DND-41 (cell line): Measurements from ENCODE around the gene GABRR3.

ENCODE experiments used
- EZH2 ChIP-seq: IDR thresholded peaks from 3 replicates; pipeline ENCODE4 v1.6.1; 2012; ENCODE audit warnings: borderline replicate concordance, low read depth, mild to moderate bottlenecking, moderate library complexity, low read length, inconsistent platforms; ENCODE audit not compliant: severe bottlenecking
- TF ChIP-seq, protein P1 (sequence below): IDR thresholded peaks from 2 replicates; pipeline ENCODE4 v1.5.1; 2012; ENCODE audit warnings: borderline replicate concordance, low read length, moderate library complexity, mild to moderate bottlenecking; ENCODE audit not compliant: poor library complexity, severe bottlenecking; ENCODE audit errors: extremely low read depth

DNA sequence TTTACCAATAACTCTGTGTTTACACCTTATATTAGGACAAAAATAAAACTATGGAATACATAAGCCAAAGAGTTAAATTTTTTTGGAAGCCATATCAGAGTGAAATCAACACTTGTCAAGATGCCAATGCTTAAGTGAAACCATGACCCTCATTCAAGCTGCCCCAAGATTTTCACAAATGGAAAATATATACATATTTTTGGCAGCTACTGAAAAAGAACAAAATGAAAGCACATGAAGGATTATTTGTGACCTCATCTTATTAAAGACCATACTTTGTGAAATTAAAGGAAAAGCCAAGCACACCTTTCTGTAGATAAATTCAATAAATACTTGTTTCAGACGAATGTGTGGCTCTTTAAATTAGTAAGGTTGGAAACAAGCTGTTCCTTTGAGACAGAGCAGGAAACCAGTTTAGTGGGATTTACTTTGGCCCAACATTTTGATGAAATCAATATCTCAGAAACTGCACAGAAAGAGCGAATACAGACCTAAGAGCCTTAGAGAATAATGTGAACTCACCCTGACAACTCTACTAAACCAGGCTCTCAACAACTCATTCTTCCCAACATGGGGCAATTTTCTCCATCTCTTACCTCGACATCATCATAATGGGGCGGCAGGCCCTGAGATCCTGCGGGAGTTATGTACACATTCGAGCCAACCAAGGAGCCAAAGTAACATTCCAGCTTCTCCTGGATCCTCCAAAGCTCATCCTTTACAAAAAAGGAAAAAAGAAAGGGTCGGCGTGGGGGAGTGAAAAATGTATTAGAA is 73.9 kb downstream of the GABRR3 start:
- TF ChIP-seq, protein P1, sequence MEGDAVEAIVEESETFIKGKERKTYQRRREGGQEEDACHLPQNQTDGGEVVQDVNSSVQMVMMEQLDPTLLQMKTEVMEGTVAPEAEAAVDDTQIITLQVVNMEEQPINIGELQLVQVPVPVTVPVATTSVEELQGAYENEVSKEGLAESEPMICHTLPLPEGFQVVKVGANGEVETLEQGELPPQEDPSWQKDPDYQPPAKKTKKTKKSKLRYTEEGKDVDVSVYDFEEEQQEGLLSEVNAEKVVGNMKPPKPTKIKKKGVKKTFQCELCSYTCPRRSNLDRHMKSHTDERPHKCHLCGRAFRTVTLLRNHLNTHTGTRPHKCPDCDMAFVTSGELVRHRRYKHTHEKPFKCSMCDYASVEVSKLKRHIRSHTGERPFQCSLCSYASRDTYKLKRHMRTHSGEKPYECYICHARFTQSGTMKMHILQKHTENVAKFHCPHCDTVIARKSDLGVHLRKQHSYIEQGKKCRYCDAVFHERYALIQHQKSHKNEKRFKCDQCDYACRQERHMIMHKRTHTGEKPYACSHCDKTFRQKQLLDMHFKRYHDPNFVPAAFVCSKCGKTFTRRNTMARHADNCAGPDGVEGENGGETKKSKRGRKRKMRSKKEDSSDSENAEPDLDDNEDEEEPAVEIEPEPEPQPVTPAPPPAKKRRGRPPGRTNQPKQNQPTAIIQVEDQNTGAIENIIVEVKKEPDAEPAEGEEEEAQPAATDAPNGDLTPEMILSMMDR = no peak
- TF ChIP-seq EZH2 = no peak
